Cardiac septum (tissue), 1 donor: ENCODE data around the gene POSTN. TPM values are rescaled to one million over a fixed set of nuclear protein-coding genes. Genes with fewer than 3 reads are reported as not detected.
"Not testable (repeated sequence)": the region's sequence is repeated elsewhere in the genome, so short reads cannot be mapped to it uniquely, and the experiment has no call there.

ENCODE experiments used
- DNase-seq: peaks from one replicate; pipeline ENCODE4 v3.0.0-alpha.2; 2020; ENCODE audit warnings: low spot score
- intact Hi-C: fragments of 100-400 bp; cut with DNase I; formaldehyde crosslinking; loops from one replicate; pipeline ENCODE4 v1.14.0; 2022
- total RNA-seq: library from RNA; stranded (reverse); fragmentation: NEBNext Ultra II Directional; extraction: Animal tissue kit (Norgen Biotek cat#: 25700); gene quantifications from one replicate; pipeline ENCODE4 v1.2.1, GENCODE V29; 2021
- donor health status: DM: no; HTN: no; CAD: no.

Gene POSTN
- total RNA-seq, 1 donor from 2014 or later, result 109 TPM

- intact Hi-C loops, result loop anchor here (2.0 to 10.0 kb wide), 3 partner anchors 307 to 530 kb away; no protein-coding TSS in a partner anchor
- DNase-seq, result no peak
Measured at GRCh38 chr13:37601648-37602440, 3.3 kb upstream of the POSTN start.

- intact Hi-C loops, result no loop called here
Measured at GRCh38 chr13:37599519-37599918, 951 bp upstream of the POSTN start.

GRCh38 chr13:37597477-37598025 lies 1.0 kb downstream of the POSTN start:
- intact Hi-C loops, result no loop called here
- DNase-seq, result no peak

More at GRCh38 chr13:37599519-37599918, 951 bp upstream of the POSTN start:
- DNase-seq, result no peak

GRCh38 chr13:37596805-37597204 lies 1.8 kb downstream of the POSTN start:
- intact Hi-C loops, result no loop called here
- DNase-seq, result no peak

GRCh38 chr13:37595162-37595561 lies 3.4 kb downstream of the POSTN start:
- intact Hi-C loops, result no loop called here
- no peak for DNase-seq

- no peak for DNase-seq
- intact Hi-C loops, result no loop called here
Measured at GRCh38 chr13:37594550-37594949, 4.0 kb downstream of the POSTN start.

- intact Hi-C loops, DNase-seq: not testable (repeated sequence)
Measured at GRCh38 chr13:37589381-37589780, 9.2 kb downstream of the POSTN start.

- DNase-seq, result no peak
- intact Hi-C loops, result no loop called here
Measured at GRCh38 chr13:37587236-37587635, 11.3 kb downstream of the POSTN start.

GRCh38 chr13:37586164-37586563 lies 12.4 kb downstream of the POSTN start:
- no peak for DNase-seq
- intact Hi-C loops, result no loop called here

- intact Hi-C loops, result no loop called here
- no peak for DNase-seq
Measured at GRCh38 chr13:37585541-37585940, 13.0 kb downstream of the POSTN start.

- DNase-seq, result no peak
- intact Hi-C loops, result no loop called here
Measured at GRCh38 chr13:37576601-37577000, 22.0 kb downstream of the POSTN start.

- intact Hi-C loops, result no loop called here
- DNase-seq, result no peak
Measured at GRCh38 chr13:37565425-37565824, 33.1 kb downstream of the POSTN start.

GRCh38 chr13:37561031-37561430 lies 37.5 kb downstream of the POSTN start:
- no peak for DNase-seq
- intact Hi-C loops, result no loop called here

GRCh38 chr13:37560526-37560925 lies 38.0 kb downstream of the POSTN start:
- intact Hi-C loops, result no loop called here
- DNase-seq, result no peak

- DNase-seq, intact Hi-C loops: not testable (repeated sequence)
Measured at GRCh38 chr13:37558766-37559165, 39.8 kb downstream of the POSTN start.

- no peak for DNase-seq
- intact Hi-C loops, result no loop called here
Measured at GRCh38 chr13:37546087-37546486, 52.5 kb downstream of the POSTN start.

GRCh38 chr13:37544995-37545394 lies 53.6 kb downstream of the POSTN start:
- DNase-seq, result no peak
- intact Hi-C loops, result no loop called here

GRCh38 chr13:37539976-37540605 lies 58.5 kb downstream of the POSTN start:
- intact Hi-C loops, result no loop called here
- no peak for DNase-seq

- intact Hi-C loops, result no loop called here
- DNase-seq, result no peak
Measured at GRCh38 chr13:37539170-37539569, 59.4 kb downstream of the POSTN start.

- no peak for DNase-seq
- intact Hi-C loops, result no loop called here
Measured at GRCh38 chr13:37535501-37535900, 63.1 kb downstream of the POSTN start.

GRCh38 chr13:37534676-37535075 lies 63.9 kb downstream of the POSTN start:
- intact Hi-C loops, result no loop called here
- DNase-seq, result no peak
